Myocyte (in vitro differentiated cells): ENCODE data around the gene PEMT. TPM values are rescaled to one million over a fixed set of nuclear protein-coding genes. Genes with fewer than 3 reads are reported as not detected.
"Not testable (repeated sequence)": the region's sequence is repeated elsewhere in the genome, so short reads cannot be mapped to it uniquely, and the experiment has no call there.

Experiments used
- DNase-seq: peaks from one replicate; pipeline ENCODE4 v3.0.0-alpha.2; 2012; ENCODE audit warnings: low read depth
- total RNA-seq: library from RNA; depleted of rRNA; stranded (reverse); fragments of >200 nt; gene quantifications from 2 replicates; pipeline ENCODE4 v1.2.3, GENCODE V29; 2014

Gene PEMT
- total RNA-seq, 1 donor from 2014 or later = 40.3 TPM

GRCh38 chr17:17492085-17492484 lies 99.4 kb downstream of the PEMT start:
- no peak for DNase-seq

- DNase-seq = no peak
Measured at GRCh38 chr17:17491546-17491988, 99.9 kb downstream of the PEMT start.

- no peak for DNase-seq
Measured at GRCh38 chr17:17491031-17491471, 100.5 kb downstream of the PEMT start.

- no peak for DNase-seq
Measured at GRCh38 chr17:17487998-17488397, 103.5 kb downstream of the PEMT start.

GRCh38 chr17:17486416-17486815 lies 105.1 kb downstream of the PEMT start:
- not testable (repeated sequence) for DNase-seq

- DNase-seq = no peak
Measured at GRCh38 chr17:17485420-17485819, 106.1 kb downstream of the PEMT start.

GRCh38 chr17:17484451-17484899 lies 107.0 kb downstream of the PEMT start:
- peak; percentile 14 for DNase-seq

- DNase-seq = no peak
Measured at GRCh38 chr17:17481860-17482259, 109.6 kb downstream of the PEMT start.

GRCh38 chr17:17480593-17481148 lies 110.8 kb downstream of the PEMT start:
- DNase-seq = no peak

GRCh38 chr17:17479209-17479608 lies 112.3 kb downstream of the PEMT start:
- no peak for DNase-seq

GRCh38 chr17:17476865-17477467 lies 114.5 kb downstream of the PEMT start, which contains the start of gene MED9:
Gene MED9 (plus strand): TSS chr17:17477000. CDS start chr17:17477042, 42 bp downstream.
- DNase-seq = peak; percentile 95

GRCh38 chr17:17474341-17474740 lies 117.2 kb downstream of the PEMT start:
- peak; percentile 29 for DNase-seq

GRCh38 chr17:17472333-17472920 lies 119.1 kb downstream of the PEMT start:
- DNase-seq = no peak

GRCh38 chr17:17469996-17470395 lies 121.5 kb downstream of the PEMT start:
- DNase-seq = no peak

- no peak for DNase-seq
Measured at GRCh38 chr17:17469358-17469757, 122.2 kb downstream of the PEMT start.

GRCh38 chr17:17468217-17469010 lies 123.1 kb downstream of the PEMT start:
- peak; percentile 41 for DNase-seq

GRCh38 chr17:17467720-17468119 lies 123.8 kb downstream of the PEMT start:
- peak; percentile 80 for DNase-seq

- peak; percentile 85 for DNase-seq
Measured at GRCh38 chr17:17467016-17467415, 124.5 kb downstream of the PEMT start.

- DNase-seq = peak; percentile 10
Measured at GRCh38 chr17:17466511-17466910, 125.0 kb downstream of the PEMT start.

GRCh38 chr17:17465878-17466277 lies 125.6 kb downstream of the PEMT start:
- DNase-seq = not testable (repeated sequence)

- DNase-seq = peak; percentile 76
Measured at GRCh38 chr17:17463821-17464220, 127.7 kb downstream of the PEMT start.
